GM12878 (cell line): ENCODE data around the gene EPB41L4B. TPM values are rescaled to one million over a fixed set of nuclear protein-coding genes. Genes with fewer than 3 reads are reported as not detected.

Experiments used
- ATAC-seq: fragments of 200-7000 bp; cut with Tn5 transposase; 3 replicates; pipeline ENCODE4 v1.9.1; 2020; ENCODE audit warnings: mild to moderate bottlenecking, moderate library complexity
- BruUV-seq: library from RNA; stranded (reverse); fragments of 400-500 nt; replicated peaks from 2 replicates; lab custom pipeline; 2021; lab: Mats Ljungman, UMichigan
- CTCF ChIA-PET: fragments of 300-600 bp; sonication (Branson Sonifier 250); formaldehyde crosslinking; extraction: SDS; loops from one replicate; lab custom pipeline; 2021; ENCODE audit warnings: inconsistent platforms; lab: Yijun Ruan, JAX
- POLR2A ChIA-PET: fragments of 350-600 bp; formaldehyde crosslinking; extraction: SDS; loops from one replicate; lab custom pipeline; 2021; ENCODE audit warnings: inconsistent platforms; lab: Charles Lee
- RAD21 ChIA-PET: fragments of 300-600 bp; sonication (Branson Sonifier 250); formaldehyde crosslinking; loops from one replicate; lab custom pipeline; 2023; ENCODE audit warnings: antibody characterized with exemption; ENCODE audit not compliant: unreplicated experiment; lab: Charles Lee
- SMC1A ChIA-PET: fragments of 300-600 bp; sonication (Branson Sonifier 250); formaldehyde crosslinking; loops from one replicate; lab custom pipeline; 2023; ENCODE audit not compliant: unreplicated experiment, uncharacterized antibody; lab: Charles Lee
- DNase-seq: peaks from one replicate; pipeline ENCODE4 v3.0.0-alpha.2; 2011; ENCODE audit warnings: low read depth, low spot score
- FAIRE-seq: peaks from 3 replicates; lab custom pipeline; 2011; peaks lifted over from hg19 to GRCh38; lab: Jason Lieb, UNC
- H2AFZ ChIP-seq: 2 replicates; pipeline ENCODE4 v1.6.0; 2011; ENCODE audit warnings: low read depth, low read length, control low read depth; ENCODE audit not compliant: control insufficient read depth
- H3K27ac ChIP-seq: 2 replicates; pipeline ENCODE4 v1.5.1; 2011; ENCODE audit warnings: control low read depth; ENCODE audit not compliant: control insufficient read depth, insufficient read depth
- H3K27me3 ChIP-seq, 2 experiments: replicated peaks in 1 of 2; 2 replicates each; pipeline versions ENCODE4 v1.6.0 to v1.6.1; 2011; ENCODE audit warnings: low read length in 1 of 2; ENCODE audit not compliant: control insufficient read depth in 2 of 2, insufficient read depth in 2 of 2
- H3K36me3 ChIP-seq, 2 experiments: 2 replicates each; pipeline ENCODE4 v1.5.1; 2011; ENCODE audit warnings: low read length in 1 of 2; ENCODE audit not compliant: control insufficient read depth in 2 of 2, insufficient read depth in 2 of 2
- H3K4me1 ChIP-seq: 2 replicates; pipeline ENCODE4 v1.6.1; 2011; ENCODE audit warnings: mild to moderate bottlenecking, low read length, moderate library complexity, mixed read lengths; ENCODE audit not compliant: control insufficient read depth, insufficient read depth
- H3K4me2 ChIP-seq: 2 replicates; pipeline ENCODE4 v1.6.0; 2011; ENCODE audit warnings: control low read depth; ENCODE audit not compliant: control insufficient read depth, insufficient read depth
- H3K4me3 ChIP-seq: fragments of 200-600 bp; sonication (generic); 2 replicates; pipeline ENCODE4 v1.5.1; 2016
- H3K79me2 ChIP-seq: 2 replicates; pipeline ENCODE4 v1.6.0; 2011; ENCODE audit warnings: low read length; ENCODE audit not compliant: control insufficient read depth, insufficient read depth
- H3K9ac ChIP-seq: 2 replicates; pipeline ENCODE4 v1.8.0; 2011; ENCODE audit warnings: low read length, control low read depth, mixed read lengths; ENCODE audit not compliant: control insufficient read depth, insufficient read depth
- H3K9me3 ChIP-seq: replicated peaks from 3 replicates; pipeline ENCODE4 v1.5.1; 2011; ENCODE audit warnings: mild to moderate bottlenecking, low read length; ENCODE audit not compliant: control insufficient read depth, insufficient read depth
- H4K20me1 ChIP-seq: 2 replicates; pipeline ENCODE4 v1.6.0; 2011; ENCODE audit not compliant: control insufficient read depth, insufficient read depth
- ATF7 ChIP-seq: fragments of 450-650 bp; IDR thresholded peaks from 2 replicates; pipeline ENCODE4 v1.6.1; 2016; ENCODE audit warnings: low read depth, mild to moderate bottlenecking
- BCL3 ChIP-seq: IDR thresholded peaks from 2 replicates; pipeline ENCODE4 v1.6.1; 2011; ENCODE audit warnings: borderline replicate concordance, low read depth, mild to moderate bottlenecking, moderate library complexity, low read length; ENCODE audit not compliant: insufficient read depth, poor library complexity, severe bottlenecking
- EZH2 ChIP-seq: IDR thresholded peaks from 2 replicates; pipeline ENCODE4 v1.6.1; 2012; ENCODE audit warnings: low read depth, mild to moderate bottlenecking, control low read depth, inconsistent platforms, low read length, borderline replicate concordance; ENCODE audit not compliant: control insufficient read depth
- FOS ChIP-seq: IDR thresholded peaks from 3 replicates; pipeline ENCODE4 v1.6.1; 2011; ENCODE audit warnings: borderline replicate concordance; ENCODE audit not compliant: insufficient read length; ENCODE audit errors: extremely low read depth
- HDGF ChIP-seq: fragments of 450-650 bp; IDR thresholded peaks from 2 replicates; pipeline ENCODE4 v1.6.1; 2016; ENCODE audit warnings: antibody characterized with exemption
- MYB ChIP-seq: fragments of 150-350 bp; IDR thresholded peaks from 2 replicates; pipeline ENCODE4 v1.6.1; 2014; ENCODE audit warnings: mild to moderate bottlenecking, low read depth, low read length, borderline replicate concordance
- SMAD1 ChIP-seq: fragments of 450-650 bp; IDR thresholded peaks from 2 replicates; pipeline ENCODE4 v1.6.1; 2018; ENCODE audit warnings: mild to moderate bottlenecking, low read depth; ENCODE audit not compliant: partially characterized antibody
- ZBED1 ChIP-seq: IDR thresholded peaks from 2 replicates; pipeline ENCODE4 v1.6.1; 2016; ENCODE audit warnings: borderline replicate concordance
- WGBS: methylation state at CpG from one replicate; pipeline ENCODE4 v1.1.6; 2016; ENCODE audit warnings: low lambda C conversion rate; ENCODE audit not compliant: insufficient replicate concordance, insufficient coverage; ENCODE audit errors: missing lambda C conversion rate; 5-methylcytosine and 5-hydroxymethylcytosine counted together
- in situ Hi-C: fragments of 300-500 bp; cut with MboI; formaldehyde crosslinking; loops from 9 replicates; pipeline ENCODE4 v1.14.3; 2018; ENCODE audit warnings: mixed read lengths
- intact Hi-C: fragments of 100-400 bp; cut with micrococcal nuclease; formaldehyde crosslinking; loops from one replicate; pipeline ENCODE4 v1.14.2; 2022; ENCODE audit not compliant: unreplicated experiment
- polyA plus RNA-seq, 11 experiments: library from polyadenylated mRNA; depleted of rRNA in 4 of 11; unstranded in 6 of 11; stranded (reverse) in 5 of 11; fragments of >200 nt; fragmentation: Nextera tagmentation in 4 of 11; fragmentation: Illumina TruSeq in 1 of 11; extraction: Ambion mirVana in 4 of 11; extraction: Trizol in 1 of 11; gene quantifications; 1 replicate in 1 of 11; 2 replicates in 10 of 11; pipeline versions ENCODE4 v1.2.1 to v1.2.3, GENCODE V29; 2011 to 2016; ENCODE audit warnings: inconsistent platforms in 2 of 11, missing spikeins in 2 of 11, low read depth in 1 of 11
- total RNA-seq, 4 experiments: library from RNA; depleted of rRNA in 3 of 4; stranded (reverse); fragments of >200 nt in 3 of 4; fragmentation: Illumina TruSeq in 1 of 4; extraction: Trizol in 1 of 4; gene quantifications; 2 replicates each; pipeline versions ENCODE4 v1.2.1 to v1.2.3, GENCODE V29; 2013 to 2021

Gene EPB41L4B
- total and polyA plus RNA-seq, 10 of the 15 experiments (the other 5 are each of a cell fraction or from before 2014, with no cell fraction given) = 0.04 to 0.75 (median 0.13) TPM; not detected in 1

GRCh38 chr9:109190151-109190550 lies 130.7 kb downstream of the EPB41L4B start:
- ChIA-PET RAD21 (no interaction called here), CTCF (no interaction called here), POLR2A (no interaction called here), SMC1A (no interaction called here)
- H3K79me2 ChIP-seq = no peaks in the 10 kb centered on the region
- no peak overlapping the region for H3K9ac ChIP-seq
- no peaks in the 10 kb centered on the region for H3K36me3 ChIP-seq
- H4K20me1 ChIP-seq = no peaks in the 10 kb centered on the region
- H3K4me3 ChIP-seq = no peak overlapping the region
- no peak overlapping the region for H3K4me2 ChIP-seq
- FAIRE-seq (no peak), DNase-seq (no peak), ATAC-seq (no peak)
- no peak overlapping the region for H3K27ac ChIP-seq
- TF ChIP-seq MYB (no peak), EZH2 (no peak), ATF7 (no peak), SMAD1 (no peak), HDGF (no peak), FOS (no peak), ZBED1 (no peak)
- H3K27me3 ChIP-seq = peaks cover 0 to 2% of the 10 kb centered on the region in 2 experiments; a peak in 1 of 4 replicates
- intact Hi-C loops (no loop called here), in situ Hi-C loops (no loop called here)
- H3K9me3 ChIP-seq = no peaks in the 10 kb centered on the region
- BruUV-seq = no TSS peak
- no peaks in the 10 kb centered on the region for H3K4me1 ChIP-seq
- H2AFZ ChIP-seq = no peak overlapping the region
- WGBS = 14% methylated on average over 1 of the region's 1 CpG

- 18% methylated on average over 9 of the region's 9 CpGs for WGBS
- H3K9ac ChIP-seq = no peak overlapping the region
- CTCF ChIA-PET = no interaction called here
- no peak for ATAC-seq
- TF ChIP-seq BCL3 = no peak
- TF ChIP-seq, all 136 proteins: peak for 0
- intact Hi-C loops = no loop called here
- SMC1A ChIA-PET = no interaction called here
- FAIRE-seq (no peak), DNase-seq (no peak)
- no peaks in the 10 kb centered on the region for H3K79me2 ChIP-seq
- POLR2A ChIA-PET = no interaction called here
- H3K27me3 ChIP-seq = peaks cover 0 to 2% of the 10 kb centered on the region in 2 experiments; a peak in 1 of 4 replicates
- H3K4me2 ChIP-seq = no peak overlapping the region
- in situ Hi-C loops = no loop called here
- no peak overlapping the region for H3K4me3 ChIP-seq
- H3K36me3 ChIP-seq = no peaks in the 10 kb centered on the region
- no peak overlapping the region for H2AFZ ChIP-seq
- no TSS peak for BruUV-seq
- no peaks in the 10 kb centered on the region for H3K4me1 ChIP-seq
- no peaks in the 10 kb centered on the region for H3K9me3 ChIP-seq
- H4K20me1 ChIP-seq = no peaks in the 10 kb centered on the region
- H3K27ac ChIP-seq = no peak overlapping the region
- RAD21 ChIA-PET = no interaction called here
Measured at GRCh38 chr9:109186857-109187520, 133.9 kb downstream of the EPB41L4B start.
